Rectal smooth muscle tissue (tissue), 1 donor: ENCODE data around the gene HSPA1L.
"Not testable (repeated sequence)": the region's sequence is repeated elsewhere in the genome, so short reads cannot be mapped to it uniquely, and the experiment has no call there.

Experiments
- H3K27ac ChIP-seq: one replicate; pipeline ENCODE4 v1.7.0; 2013; ENCODE audit warnings: low read depth, low read length, inconsistent platforms
- H3K27me3 ChIP-seq: one replicate; pipeline ENCODE4 v1.7.0; 2013; ENCODE audit warnings: low read length; ENCODE audit not compliant: control insufficient read depth, insufficient read depth
- H3K36me3 ChIP-seq: one replicate; pipeline ENCODE4 v1.7.0; 2013; ENCODE audit warnings: low read length; ENCODE audit not compliant: control insufficient read depth, insufficient read depth
- H3K4me1 ChIP-seq: one replicate; pipeline ENCODE4 v1.7.0; 2013; ENCODE audit warnings: low read length; ENCODE audit not compliant: control insufficient read depth, insufficient read depth
- H3K4me3 ChIP-seq: one replicate; pipeline ENCODE4 v1.7.0; 2013; ENCODE audit warnings: low read length
- H3K9ac ChIP-seq: one replicate; pipeline ENCODE4 v1.7.0; 2013; ENCODE audit warnings: low read length

The HSPA1L gene

GRCh38 chr6:31831350-31832215 lies 16.5 kb upstream of the HSPA1L start:
- H3K27me3 ChIP-seq: no peaks in the 10 kb centered on the region
- H3K9ac ChIP-seq: no peak overlapping the region
- no peaks in the 10 kb centered on the region for H3K36me3 ChIP-seq
- peak overlapping the region; percentile 21 for H3K4me3 ChIP-seq
- H3K4me1 ChIP-seq: peaks cover 12% of the 10 kb centered on the region
- no peak overlapping the region for H3K27ac ChIP-seq

- Histone ChIP-seq H3K4me1 (peaks cover 8% of the 10 kb centered on the region), H3K4me3 (peak overlapping the region; percentile 88), H3K27me3 (no peaks in the 10 kb centered on the region), H3K27ac (peak overlapping the region; percentile 48), H3K9ac (no peak overlapping the region), H3K36me3 (no peaks in the 10 kb centered on the region)
Observed at GRCh38 chr6:31830886-31831335, 15.8 kb upstream of the HSPA1L start.

- Histone ChIP-seq H3K27me3 (no peaks in the 10 kb centered on the region), H3K4me3 (peak overlapping the region; percentile 88), H3K4me1 (peaks cover 6% of the 10 kb centered on the region), H3K9ac (peak overlapping the region; percentile 65), H3K36me3 (no peaks in the 10 kb centered on the region), H3K27ac (peak overlapping the region; percentile 48)
Observed at GRCh38 chr6:31829633-31830283, 14.7 kb upstream of the HSPA1L start.

GRCh38 chr6:31827286-31828079 lies 12.4 kb upstream of the HSPA1L start, which contains the start of gene HSPA1B:
HSPA1B (plus strand) TSS chr6:31827738; CDS start chr6:31827951, 213 bp downstream.
- H3K4me3 ChIP-seq: peak within 1 kb of the TSS; percentile 86
- peak within 1 kb of the TSS; percentile 63 for H3K9ac ChIP-seq
- H3K4me1 ChIP-seq: peaks cover 15% of the 10 kb centered on the region
- H3K27me3 ChIP-seq: no peaks in the 10 kb centered on the region
- H3K36me3 ChIP-seq: no peaks in the 10 kb centered on the region
- H3K27ac ChIP-seq: peak within 1 kb of the TSS; percentile 99

GRCh38 chr6:31826793-31827285 lies 11.8 kb upstream of the HSPA1L start:
- no peaks in the 10 kb centered on the region for H3K27me3 ChIP-seq
- H3K36me3 ChIP-seq: no peaks in the 10 kb centered on the region
- peak overlapping the region; percentile 99 for H3K27ac ChIP-seq
- peaks cover 17% of the 10 kb centered on the region for H3K4me1 ChIP-seq
- H3K4me3 ChIP-seq: peak overlapping the region; percentile 86
- peak overlapping the region; percentile 50 for H3K9ac ChIP-seq

- Histone ChIP-seq H3K4me3 (no peak overlapping the region), H3K9ac (no peak overlapping the region)
Observed at GRCh38 chr6:31825553-31825952, 10.5 kb upstream of the HSPA1L start.

GRCh38 chr6:31823592-31824196 lies 8.6 kb upstream of the HSPA1L start:
- peaks cover 12% of the 10 kb centered on the region for H3K4me1 ChIP-seq
- not testable (repeated sequence) for H3K27ac ChIP-seq

More at GRCh38 chr6:31825553-31825952, 10.5 kb upstream of the HSPA1L start:
- no peaks in the 10 kb centered on the region for H3K27me3 ChIP-seq
- H3K4me1 ChIP-seq: peaks cover 12% of the 10 kb centered on the region
- no peaks in the 10 kb centered on the region for H3K36me3 ChIP-seq
- H3K27ac ChIP-seq: peak overlapping the region; percentile 99

GRCh38 chr6:31822036-31822821 lies 7.1 kb upstream of the HSPA1L start:
- Histone ChIP-seq H3K4me1 (peaks cover 15% of the 10 kb centered on the region), H3K27ac (peak overlapping the region; percentile 98), H3K9ac (peak overlapping the region; percentile 50), H3K4me3 (peak overlapping the region; percentile 82), H3K36me3 (no peaks in the 10 kb centered on the region), H3K27me3 (no peaks in the 10 kb centered on the region)

More at GRCh38 chr6:31823592-31824196, 8.6 kb upstream of the HSPA1L start:
- not testable (repeated sequence) for H3K27me3 ChIP-seq, H3K9ac ChIP-seq, H3K4me3 ChIP-seq, H3K36me3 ChIP-seq

GRCh38 chr6:31821301-31822035 lies 6.4 kb upstream of the HSPA1L start:
- Histone ChIP-seq H3K4me1 (peaks cover 15% of the 10 kb centered on the region), H3K27me3 (no peaks in the 10 kb centered on the region), H3K36me3 (no peaks in the 10 kb centered on the region), H3K4me3 (peak overlapping the region; percentile 82), H3K9ac (peak overlapping the region; percentile 70), H3K27ac (peak overlapping the region; percentile 98)

GRCh38 chr6:31820399-31820798 lies 5.3 kb upstream of the HSPA1L start:
- H3K4me1 ChIP-seq: peaks cover 13% of the 10 kb centered on the region
- not testable (repeated sequence) for H3K27me3 ChIP-seq, H3K9ac ChIP-seq, H3K27ac ChIP-seq, H3K36me3 ChIP-seq
- H3K4me3 ChIP-seq: peak overlapping the region; percentile 8
